Mesenteric fat pad (tissue), 1 donor: Measurements from ENCODE around the gene ILDR2. TPM values are rescaled to one million over a fixed set of nuclear protein-coding genes. Genes with fewer than 3 reads are reported as not detected.

Experiments
- DNase-seq: peaks from one replicate; pipeline ENCODE4 v3.0.0-alpha.2; 2020; ENCODE audit warnings: low spot score
- long read RNA-seq: library from polyadenylated mRNA; unstranded; transcript quantifications from one replicate; pipeline ENCODE4 v2.0.0, GENCODE V29; 2020
- total RNA-seq: library from RNA; stranded (reverse); fragmentation: NEBNext Ultra II Directional; extraction: Animal tissue kit (Norgen Biotek cat#: 25700); gene quantifications from one replicate; pipeline ENCODE4 v1.2.1, GENCODE V29; 2021
- donor health status: DM: yes; HTN: yes; CAD: no.

ILDR2 gene
- 0.29 TPM for total RNA-seq
- long read RNA-seq: 0 reads

DNA sequence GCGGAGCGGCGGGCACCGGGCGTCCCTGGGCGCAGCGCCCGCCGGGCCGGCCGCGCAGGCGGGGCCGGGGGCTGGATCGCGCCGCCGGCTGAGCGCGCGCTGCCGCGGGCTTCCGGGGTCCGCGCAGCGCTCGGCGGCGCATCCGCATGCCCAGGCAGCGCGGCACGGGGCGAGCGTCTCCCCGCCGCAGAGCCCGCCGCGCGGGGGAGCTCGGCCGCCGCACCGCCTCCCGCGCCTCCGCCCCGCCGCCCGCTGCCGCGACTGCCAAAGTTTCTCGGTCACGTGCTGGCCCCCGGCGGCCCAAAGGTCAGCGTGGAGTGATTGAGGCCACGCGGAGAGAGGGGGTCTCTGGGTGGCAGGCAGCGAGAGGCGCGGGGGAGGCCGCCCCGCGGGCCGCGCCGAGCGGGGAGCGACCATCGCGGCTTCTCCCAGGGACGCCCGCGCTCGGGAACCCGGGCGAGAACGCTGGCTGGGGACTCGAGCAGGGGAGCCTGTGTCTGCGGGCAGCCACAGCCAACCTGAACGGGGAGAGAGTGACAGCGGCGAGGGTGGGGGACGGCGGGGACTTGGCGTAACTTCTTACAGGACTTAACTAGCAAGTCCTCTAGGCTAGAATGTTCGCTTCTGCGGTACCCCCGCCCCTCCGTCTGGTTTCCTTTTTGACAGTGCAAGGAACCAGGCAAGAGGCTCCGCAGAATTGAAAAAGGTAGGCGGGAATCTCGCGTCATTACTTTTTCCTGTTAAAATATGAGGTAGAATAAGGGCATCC, at the start of gene ILDR2:
Gene ILDR2, minus strand, starts transcription at position 180 of the 769 bp plus-strand sequence. CDS start 272 bp downstream, outside the sequence.
- DNase-seq: no peak

DNA sequence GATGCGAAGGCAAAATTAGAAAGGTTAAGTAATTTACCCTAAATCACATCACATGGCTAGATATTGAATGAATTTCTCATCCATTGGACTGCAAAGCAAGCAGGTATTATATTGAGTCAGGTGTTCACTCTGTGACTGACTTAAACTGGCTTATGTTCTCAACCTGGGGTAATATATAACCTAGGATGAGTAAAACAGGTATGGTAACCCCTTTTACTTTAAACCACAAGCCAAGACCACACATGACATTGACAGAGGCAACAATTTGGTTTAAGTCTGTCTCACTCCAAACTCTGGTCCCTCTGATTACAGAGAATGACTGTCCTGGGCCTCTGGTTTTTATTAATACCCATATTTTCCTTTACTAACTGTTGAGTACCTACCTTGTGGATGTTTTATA, 47.0 kb upstream of the ILDR2 start:
- no peak for DNase-seq

DNA sequence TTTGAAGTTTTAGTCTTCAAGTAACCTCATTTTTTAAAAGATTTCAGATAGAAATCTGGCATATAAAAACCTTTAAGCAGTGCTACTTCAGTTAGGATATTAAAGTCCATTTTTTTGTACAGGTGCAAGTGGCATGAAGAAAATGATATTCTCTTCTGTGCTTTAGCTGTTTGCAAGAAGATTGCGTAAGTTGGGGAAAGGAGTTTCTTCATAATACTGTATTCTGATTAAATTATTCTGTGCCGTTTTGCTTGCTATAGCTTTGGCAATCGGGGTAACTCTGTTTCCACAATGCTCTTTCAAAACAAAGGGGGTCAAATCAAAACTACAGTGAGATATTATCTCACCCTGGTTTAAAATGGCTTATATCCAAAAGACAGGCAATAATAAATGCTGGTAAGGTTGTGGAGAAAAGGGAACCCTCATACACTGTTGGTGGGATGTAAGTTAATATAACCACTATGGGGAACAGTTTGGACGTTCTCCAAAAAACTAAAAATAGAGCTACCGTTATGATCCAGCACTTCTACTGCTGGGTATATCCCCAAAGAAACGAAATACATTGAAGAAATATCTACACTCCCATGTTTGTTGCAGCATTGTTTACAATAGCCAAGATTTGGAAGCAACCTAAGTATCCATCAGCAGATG, 40.9 kb upstream of the ILDR2 start:
- no peak for DNase-seq

- no peak for DNase-seq
Observed at GRCh38 chr1:167013108-167013929, 38.0 kb upstream of the ILDR2 start.

DNA sequence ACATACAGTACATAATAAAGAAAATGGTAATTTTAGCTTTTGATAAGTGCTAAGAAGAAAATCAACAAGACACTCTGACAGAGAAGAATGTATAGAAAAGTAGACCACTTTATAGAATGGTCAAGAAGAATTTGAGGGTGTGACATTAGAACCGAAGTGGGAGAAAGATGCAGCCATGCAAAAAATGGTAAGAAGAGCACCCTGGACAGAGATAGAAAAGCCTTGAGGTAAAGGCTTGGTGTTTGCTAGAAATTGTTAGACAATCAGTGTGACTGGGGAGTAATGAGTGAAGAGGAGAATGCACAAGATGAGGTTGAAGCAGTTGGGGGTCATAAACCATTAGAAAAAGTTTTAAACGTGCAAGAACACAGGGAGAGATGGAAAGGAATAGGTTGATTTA, 37.2 kb upstream of the ILDR2 start:
- no peak for DNase-seq

DNA sequence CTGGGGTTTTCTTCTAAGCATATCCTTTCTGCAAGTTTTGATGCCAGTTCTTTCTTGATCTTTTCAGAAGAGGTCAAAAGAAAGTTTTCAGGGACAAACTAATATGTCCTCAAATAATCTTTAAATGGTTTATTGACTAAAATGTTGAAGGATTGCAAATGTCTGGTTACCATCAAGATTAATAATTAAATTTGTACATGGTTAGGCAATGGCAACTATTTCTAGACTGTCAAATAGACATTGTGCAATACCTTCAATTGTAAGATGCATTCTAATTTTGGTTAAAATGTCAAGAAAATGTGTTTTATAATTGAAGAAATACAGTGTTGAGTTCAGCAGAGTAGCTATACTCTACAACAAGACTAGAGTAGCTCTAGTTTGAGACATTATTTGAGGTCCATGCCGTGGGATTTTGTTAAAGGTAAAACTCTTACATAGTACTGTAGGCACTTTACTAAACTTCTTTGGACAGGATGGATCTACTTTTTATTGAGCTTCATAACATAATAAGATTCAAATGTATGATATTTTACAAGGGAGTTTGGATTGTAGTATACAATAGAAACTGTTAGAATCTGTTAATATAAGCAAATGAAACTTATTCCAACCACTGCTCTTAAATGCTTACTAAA, 36.3 kb upstream of the ILDR2 start:
- DNase-seq: no peak

DNA sequence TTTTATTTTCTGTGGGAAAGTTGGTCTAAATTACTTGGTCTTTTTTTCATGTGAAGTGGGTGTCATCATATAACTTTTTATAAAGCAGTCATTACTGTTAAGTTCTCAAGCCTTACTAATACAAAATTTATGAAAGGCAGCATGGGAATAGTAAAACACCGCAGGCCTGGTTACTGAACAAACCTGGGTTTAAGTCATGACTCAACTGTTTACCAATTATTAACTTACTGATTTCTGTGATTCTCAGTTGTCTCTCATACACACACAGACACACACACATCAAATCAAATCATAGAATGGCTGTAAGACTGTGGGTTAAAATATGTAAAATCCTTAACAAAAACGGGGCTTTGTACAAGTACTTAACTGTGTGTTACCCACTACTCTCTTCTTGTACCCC, 28.4 kb upstream of the ILDR2 start:
- no peak for DNase-seq

GRCh38 chr1:167002354-167002753, 27.0 kb upstream of the ILDR2 start:
- DNase-seq: no peak

DNA sequence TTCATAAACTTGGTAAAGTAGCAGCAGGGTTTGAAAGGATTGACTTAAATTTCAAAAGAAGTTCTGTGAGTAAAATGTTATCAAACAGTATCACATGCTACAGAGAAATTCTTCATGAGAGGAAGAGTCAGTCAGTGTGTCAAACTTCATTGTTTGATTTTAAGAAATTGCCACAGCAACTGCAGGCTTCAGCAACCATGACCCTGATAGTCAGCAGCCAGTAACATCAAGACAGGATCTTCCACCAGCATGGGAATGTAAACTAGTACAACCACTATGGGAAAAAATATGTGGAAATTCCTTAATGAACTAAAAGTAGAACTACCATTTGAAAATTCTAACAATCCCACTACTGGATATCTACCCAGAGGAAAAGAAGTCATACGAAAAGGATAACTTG, 25.2 kb upstream of the ILDR2 start:
- DNase-seq: no peak

- no peak for DNase-seq
Observed at GRCh38 chr1:166999500-167000055, 24.2 kb upstream of the ILDR2 start.

- DNase-seq: no peak
Observed at GRCh38 chr1:166999075-166999474, 23.7 kb upstream of the ILDR2 start.

- DNase-seq: no peak
Observed at GRCh38 chr1:166988974-166989515, 13.7 kb upstream of the ILDR2 start, which contains the start of gene MAEL. TSS of gene MAEL (plus strand) at chr1:166989280. CDS start at chr1:166989353, 73 bp downstream.

- DNase-seq: no peak
Observed at GRCh38 chr1:166981589-166981988, 6.2 kb upstream of the ILDR2 start.

- no peak for DNase-seq
Observed at GRCh38 chr1:166980818-166981217, 5.5 kb upstream of the ILDR2 start.

GRCh38 chr1:166980383-166980782, 5.0 kb upstream of the ILDR2 start:
- no peak for DNase-seq

GRCh38 chr1:166978821-166979220, 3.5 kb upstream of the ILDR2 start:
- DNase-seq: no peak

DNA sequence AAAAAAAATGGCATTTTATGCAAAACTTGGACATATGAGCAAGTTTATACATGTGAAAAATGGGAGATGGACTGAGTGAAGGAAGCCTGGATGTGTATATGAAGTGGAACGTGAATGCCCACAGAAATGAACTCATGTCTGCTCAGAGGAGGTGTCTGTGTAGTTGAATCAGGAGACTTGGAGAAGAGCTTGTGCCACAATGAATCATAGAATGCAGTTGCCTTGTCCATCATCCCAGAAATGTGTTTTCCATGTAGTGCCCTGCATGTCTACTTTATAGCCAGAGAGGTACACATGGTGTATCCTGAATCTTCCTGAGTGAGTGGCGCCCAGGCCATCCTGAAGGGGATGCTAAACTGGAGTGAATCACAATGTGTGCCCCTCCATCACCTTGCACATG, 2.6 kb upstream of the ILDR2 start:
- DNase-seq: no peak

- DNase-seq: no peak
Observed at GRCh38 chr1:166974647-166975345, 544 bp downstream of the ILDR2 start.

DNA sequence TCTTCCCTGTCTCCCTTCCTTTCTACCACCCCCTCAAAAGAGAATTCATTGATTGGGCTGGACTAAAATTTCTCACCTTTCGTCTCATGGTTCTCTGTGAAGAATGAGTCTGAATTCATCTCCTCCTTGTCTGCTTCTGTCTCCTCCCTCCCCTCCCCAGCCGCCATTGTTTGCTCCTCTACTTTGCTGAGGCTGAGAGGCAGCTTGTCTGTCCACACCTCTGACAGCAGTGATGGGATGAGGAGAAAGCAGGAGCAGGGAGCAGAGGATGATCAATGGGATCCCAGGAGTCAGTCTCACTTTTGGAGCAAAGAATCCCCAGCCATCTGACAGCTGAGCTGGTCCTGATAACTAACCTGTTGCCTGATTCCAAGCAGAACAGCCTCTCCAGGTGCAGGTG, 2.5 kb downstream of the ILDR2 start:
- DNase-seq: no peak

- no peak for DNase-seq
Observed at GRCh38 chr1:166972193-166972592, 3.1 kb downstream of the ILDR2 start.
